GM12878 (cell line): Measurements from ENCODE around the gene RPUSD1. TPM values are rescaled to one million over a fixed set of nuclear protein-coding genes. Genes with fewer than 3 reads are reported as not detected.

Experiments
- ATAC-seq: fragments of 200-7000 bp; cut with Tn5 transposase; 3 replicates; pipeline ENCODE4 v1.9.1; 2020; ENCODE audit warnings: mild to moderate bottlenecking, moderate library complexity
- BruUV-seq: library from RNA; stranded (reverse); fragments of 400-500 nt; replicated peaks from 2 replicates; lab custom pipeline; 2021; lab: Mats Ljungman, UMichigan
- CTCF ChIA-PET: fragments of 300-600 bp; sonication (Branson Sonifier 250); formaldehyde crosslinking; extraction: SDS; loops from one replicate; lab custom pipeline; 2021; ENCODE audit warnings: inconsistent platforms; lab: Yijun Ruan, JAX
- POLR2A ChIA-PET: fragments of 350-600 bp; formaldehyde crosslinking; extraction: SDS; loops from one replicate; lab custom pipeline; 2021; ENCODE audit warnings: inconsistent platforms; lab: Charles Lee
- RAD21 ChIA-PET: fragments of 300-600 bp; sonication (Branson Sonifier 250); formaldehyde crosslinking; loops from one replicate; lab custom pipeline; 2023; ENCODE audit warnings: antibody characterized with exemption; ENCODE audit not compliant: unreplicated experiment; lab: Charles Lee
- SMC1A ChIA-PET: fragments of 300-600 bp; sonication (Branson Sonifier 250); formaldehyde crosslinking; loops from one replicate; lab custom pipeline; 2023; ENCODE audit not compliant: unreplicated experiment, uncharacterized antibody; lab: Charles Lee
- DNase-seq: peaks from one replicate; pipeline ENCODE4 v3.0.0-alpha.2; 2011; ENCODE audit warnings: low read depth, low spot score
- FAIRE-seq: peaks from 3 replicates; lab custom pipeline; 2011; peaks lifted over from hg19 to GRCh38; lab: Jason Lieb, UNC
- H2AFZ ChIP-seq: 2 replicates; pipeline ENCODE4 v1.6.0; 2011; ENCODE audit warnings: low read depth, low read length, control low read depth; ENCODE audit not compliant: control insufficient read depth
- H3K27ac ChIP-seq: 2 replicates; pipeline ENCODE4 v1.5.1; 2011; ENCODE audit warnings: control low read depth; ENCODE audit not compliant: control insufficient read depth, insufficient read depth
- H3K27me3 ChIP-seq, 2 experiments: replicated peaks in 1 of 2; 2 replicates each; pipeline versions ENCODE4 v1.6.0 to v1.6.1; 2011; ENCODE audit warnings: low read length in 1 of 2; ENCODE audit not compliant: control insufficient read depth in 2 of 2, insufficient read depth in 2 of 2
- H3K36me3 ChIP-seq, 2 experiments: 2 replicates each; pipeline ENCODE4 v1.5.1; 2011; ENCODE audit warnings: low read length in 1 of 2; ENCODE audit not compliant: control insufficient read depth in 2 of 2, insufficient read depth in 2 of 2
- H3K4me1 ChIP-seq: 2 replicates; pipeline ENCODE4 v1.6.1; 2011; ENCODE audit warnings: mild to moderate bottlenecking, low read length, moderate library complexity, mixed read lengths; ENCODE audit not compliant: control insufficient read depth, insufficient read depth
- H3K4me2 ChIP-seq: 2 replicates; pipeline ENCODE4 v1.6.0; 2011; ENCODE audit warnings: control low read depth; ENCODE audit not compliant: control insufficient read depth, insufficient read depth
- H3K4me3 ChIP-seq: fragments of 200-600 bp; sonication (generic); 2 replicates; pipeline ENCODE4 v1.5.1; 2016
- H3K79me2 ChIP-seq: 2 replicates; pipeline ENCODE4 v1.6.0; 2011; ENCODE audit warnings: low read length; ENCODE audit not compliant: control insufficient read depth, insufficient read depth
- H3K9ac ChIP-seq: 2 replicates; pipeline ENCODE4 v1.8.0; 2011; ENCODE audit warnings: low read length, control low read depth, mixed read lengths; ENCODE audit not compliant: control insufficient read depth, insufficient read depth
- H3K9me3 ChIP-seq: replicated peaks from 3 replicates; pipeline ENCODE4 v1.5.1; 2011; ENCODE audit warnings: mild to moderate bottlenecking, low read length; ENCODE audit not compliant: control insufficient read depth, insufficient read depth
- H4K20me1 ChIP-seq: 2 replicates; pipeline ENCODE4 v1.6.0; 2011; ENCODE audit not compliant: control insufficient read depth, insufficient read depth
- CBX3 ChIP-seq: fragments of 200-600 bp; sonication (generic); IDR thresholded peaks from 2 replicates; pipeline ENCODE4 v1.6.1; 2016; ENCODE audit warnings: low read depth, borderline replicate concordance
- CBX5 ChIP-seq: sonication (generic); IDR thresholded peaks from 2 replicates; pipeline ENCODE4 v1.6.1; 2016; ENCODE audit warnings: low read depth, moderate library complexity, mild to moderate bottlenecking, inconsistent platforms
- EZH2 ChIP-seq: IDR thresholded peaks from 2 replicates; pipeline ENCODE4 v1.6.1; 2012; ENCODE audit warnings: low read depth, mild to moderate bottlenecking, control low read depth, inconsistent platforms, low read length, borderline replicate concordance; ENCODE audit not compliant: control insufficient read depth
- KLF5 ChIP-seq: fragments of 450-650 bp; IDR thresholded peaks from 2 replicates; pipeline ENCODE4 v1.6.1; 2014; ENCODE audit warnings: mild to moderate bottlenecking; ENCODE audit not compliant: partially characterized antibody
- NBN ChIP-seq: fragments of 450-650 bp; IDR thresholded peaks from 2 replicates; pipeline ENCODE4 v1.6.1; 2016
- NRF1 ChIP-seq: conservative IDR thresholded peaks from 2 replicates; pipeline ENCODE4 v1.6.1; 2011; ENCODE audit warnings: mild to moderate bottlenecking, low read depth, low read length, improper control_type of control experiment
- POU2F2 ChIP-seq: IDR thresholded peaks from 3 replicates; pipeline ENCODE4 v1.6.1; 2011; ENCODE audit warnings: low read depth, mild to moderate bottlenecking, low read length, borderline replicate concordance
- RCOR1 ChIP-seq: conservative IDR thresholded peaks from 2 replicates; pipeline ENCODE4 v1.6.1; 2012; ENCODE audit warnings: low read depth, low read length, improper control_type of control experiment
- SIX5 ChIP-seq: IDR thresholded peaks from 2 replicates; pipeline ENCODE4 v1.6.1; 2011; ENCODE audit warnings: mild to moderate bottlenecking, low read depth, low read length, moderate library complexity; ENCODE audit not compliant: severe bottlenecking
- TBL1XR1 ChIP-seq: IDR thresholded peaks from 2 replicates; pipeline ENCODE4 v1.6.1; 2012; ENCODE audit warnings: low read depth, low read length, improper control_type of control experiment
- ZZZ3 ChIP-seq: IDR thresholded peaks from 2 replicates; pipeline ENCODE4 v1.6.1; 2011; ENCODE audit warnings: low read depth; ENCODE audit not compliant: control insufficient read depth, insufficient read length
- WGBS: methylation state at CpG from one replicate; pipeline ENCODE4 v1.1.6; 2016; ENCODE audit warnings: low lambda C conversion rate; ENCODE audit not compliant: insufficient replicate concordance, insufficient coverage; ENCODE audit errors: missing lambda C conversion rate; 5-methylcytosine and 5-hydroxymethylcytosine counted together
- in situ Hi-C: fragments of 300-500 bp; cut with MboI; formaldehyde crosslinking; loops from 9 replicates; pipeline ENCODE4 v1.14.3; 2018; ENCODE audit warnings: mixed read lengths
- intact Hi-C: fragments of 100-400 bp; cut with micrococcal nuclease; formaldehyde crosslinking; loops from one replicate; pipeline ENCODE4 v1.14.2; 2022; ENCODE audit not compliant: unreplicated experiment
- polyA plus RNA-seq, 11 experiments: library from polyadenylated mRNA; depleted of rRNA in 4 of 11; unstranded in 6 of 11; stranded (reverse) in 5 of 11; fragments of >200 nt; fragmentation: Nextera tagmentation in 4 of 11; fragmentation: Illumina TruSeq in 1 of 11; extraction: Ambion mirVana in 4 of 11; extraction: Trizol in 1 of 11; gene quantifications; 1 replicate in 1 of 11; 2 replicates in 10 of 11; pipeline versions ENCODE4 v1.2.1 to v1.2.3, GENCODE V29; 2011 to 2016; ENCODE audit warnings: inconsistent platforms in 2 of 11, missing spikeins in 2 of 11, low read depth in 1 of 11
- total RNA-seq, 4 experiments: library from RNA; depleted of rRNA in 3 of 4; stranded (reverse); fragments of >200 nt in 3 of 4; fragmentation: Illumina TruSeq in 1 of 4; extraction: Trizol in 1 of 4; gene quantifications; 2 replicates each; pipeline versions ENCODE4 v1.2.1 to v1.2.3, GENCODE V29; 2013 to 2021
- TF ChIP-seq, protein P1 (sequence below): fragments of 450-650 bp; IDR thresholded peaks from 2 replicates; pipeline ENCODE4 v1.6.1; 2016; ENCODE audit warnings: mild to moderate bottlenecking
- TF ChIP-seq, protein P2 (sequence below): IDR thresholded peaks from 2 replicates; pipeline ENCODE4 v1.6.1; 2012; ENCODE audit warnings: low read depth, low read length, improper control_type of control experiment

Gene RPUSD1
- total and polyA plus RNA-seq, 10 of the 15 experiments (the other 5 are each of a cell fraction or from before 2014, with no cell fraction given), result 0.55 to 49.9 (median 21.1) TPM

DNA sequence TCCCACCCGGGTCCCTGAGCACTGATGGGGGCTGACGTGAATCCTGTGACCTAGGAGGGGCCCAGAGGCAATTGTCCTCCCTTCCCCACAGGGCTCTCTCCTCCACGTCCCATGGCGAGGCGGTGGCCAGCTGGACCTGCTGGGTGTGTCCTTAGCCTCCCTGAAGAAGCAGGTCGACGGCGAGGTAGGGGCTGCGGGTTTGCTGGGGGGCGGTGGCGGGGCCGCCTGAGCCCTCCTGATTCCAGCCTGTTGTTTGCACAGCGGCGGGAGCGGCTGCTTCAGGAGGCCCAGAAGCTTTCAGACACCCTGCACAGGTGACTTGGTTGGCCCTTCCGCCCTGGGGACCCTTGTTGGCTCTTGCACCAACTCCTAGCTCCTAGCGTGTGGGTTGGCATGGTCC, 1.9 kb upstream of the RPUSD1 start:
- DNase-seq (no peak), ATAC-seq (no peak), FAIRE-seq (no peak)
- peaks cover 24% of the 10 kb centered on the region for H3K79me2 ChIP-seq
- POLR2A ChIA-PET, result no interaction called here
- SMC1A ChIA-PET, result no interaction called here
- no peaks in the 10 kb centered on the region for H4K20me1 ChIP-seq
- no peak for TF ChIP-seq POU2F2
- TF ChIP-seq CBX3, result no peak
- no peak for TF ChIP-seq TBL1XR1
- no peak for TF ChIP-seq KLF5
- no peak for TF ChIP-seq ZZZ3
- no peak for TF ChIP-seq RCOR1
- no peak for TF ChIP-seq SIX5
- no peak for TF ChIP-seq EZH2
- TF ChIP-seq NBN, result no peak
- TF ChIP-seq CBX5, result no peak
- TF ChIP-seq NRF1, result no peak
- TF ChIP-seq, protein P1, sequence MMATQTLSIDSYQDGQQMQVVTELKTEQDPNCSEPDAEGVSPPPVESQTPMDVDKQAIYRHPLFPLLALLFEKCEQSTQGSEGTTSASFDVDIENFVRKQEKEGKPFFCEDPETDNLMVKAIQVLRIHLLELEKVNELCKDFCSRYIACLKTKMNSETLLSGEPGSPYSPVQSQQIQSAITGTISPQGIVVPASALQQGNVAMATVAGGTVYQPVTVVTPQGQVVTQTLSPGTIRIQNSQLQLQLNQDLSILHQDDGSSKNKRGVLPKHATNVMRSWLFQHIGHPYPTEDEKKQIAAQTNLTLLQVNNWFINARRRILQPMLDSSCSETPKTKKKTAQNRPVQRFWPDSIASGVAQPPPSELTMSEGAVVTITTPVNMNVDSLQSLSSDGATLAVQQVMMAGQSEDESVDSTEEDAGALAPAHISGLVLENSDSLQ, result no peak
- TF ChIP-seq, protein P2, sequence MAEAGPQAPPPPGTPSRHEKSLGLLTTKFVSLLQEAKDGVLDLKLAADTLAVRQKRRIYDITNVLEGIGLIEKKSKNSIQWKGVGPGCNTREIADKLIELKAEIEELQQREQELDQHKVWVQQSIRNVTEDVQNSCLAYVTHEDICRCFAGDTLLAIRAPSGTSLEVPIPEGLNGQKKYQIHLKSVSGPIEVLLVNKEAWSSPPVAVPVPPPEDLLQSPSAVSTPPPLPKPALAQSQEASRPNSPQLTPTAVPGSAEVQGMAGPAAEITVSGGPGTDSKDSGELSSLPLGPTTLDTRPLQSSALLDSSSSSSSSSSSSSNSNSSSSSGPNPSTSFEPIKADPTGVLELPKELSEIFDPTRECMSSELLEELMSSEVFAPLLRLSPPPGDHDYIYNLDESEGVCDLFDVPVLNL, result no peak
- H3K9me3 ChIP-seq, result no peaks in the 10 kb centered on the region
- RAD21 ChIA-PET, result no interaction called here
- no peaks in the 10 kb centered on the region for H3K27me3 ChIP-seq
- BruUV-seq, result no TSS peak
- intact Hi-C loops, result no loop called here
- CTCF ChIA-PET, result interaction anchor here (0.6 kb wide), 1 partner anchor 76 kb away, joined by 3 read pairs; no protein-coding TSS in a partner anchor
- peaks cover 9% of the 10 kb centered on the region for H3K4me1 ChIP-seq
- H3K36me3 ChIP-seq, result peaks cover 0 to 21% of the 10 kb centered on the region in 2 experiments; a peak in 2 of 4 replicates
- H3K9ac ChIP-seq, result no peak overlapping the region
- H3K27ac ChIP-seq, result no peak overlapping the region
- WGBS, result 94% methylated on average over 17 of the region's 17 CpGs
- H3K4me2 ChIP-seq, result peak overlapping the region; percentile 24; the same call in 1 of the 2 replicates
- no peak overlapping the region for H2AFZ ChIP-seq
- in situ Hi-C loops, result no loop called here
- H3K4me3 ChIP-seq, result no peak overlapping the region
